SK-N-SH (cell line): ENCODE results near the gene EMP1. TPM values are rescaled to one million over a fixed set of nuclear protein-coding genes. Genes with fewer than 3 reads are reported as not detected.
A peak's percentile ranks its signal among the peaks of the same experiment; 100 is the strongest.

Source experiments
- CTCF ChIA-PET: fragments of 300-600, 350-600 bp; formaldehyde crosslinking; extraction: SDS; loops from one replicate; lab custom pipeline; 2021; lab: Yijun Ruan, JAX
- POLR2A ChIA-PET: fragments of 350-600 bp; sonication (Branson Sonifier 250); formaldehyde crosslinking; extraction: SDS; loops from one replicate; lab custom pipeline; 2020; ENCODE audit warnings: antibody characterized with exemption, inconsistent platforms; lab: Yijun Ruan, JAX
- DNase-seq: peaks from one replicate; pipeline ENCODE4 v3.0.0; 2012
- H2AFZ ChIP-seq: fragments of 200-600 bp; sonication (generic); 2 replicates; pipeline ENCODE4 v1.8.1; 2016; ENCODE audit warnings: antibody characterized with exemption, mild to moderate bottlenecking, low read depth
- H3F3A ChIP-seq: fragments of 200-600 bp; sonication (generic); replicated peaks from 2 replicates; pipeline ENCODE3; 2016; ENCODE audit warnings: antibody characterized with exemption, mild to moderate bottlenecking; ENCODE audit not compliant: insufficient read depth
- H3K27ac ChIP-seq, 2 experiments: fragments of 200-500 bp in 1 of 2; fragments of 200-600 bp in 1 of 2; sonication (Bioruptor generic) in 1 of 2; sonication (generic), shearing (Covaris generic) in 1 of 2; 2 replicates each; pipeline versions ENCODE4 v1.5.1 to v1.6.1; 2014 to 2016; ENCODE audit warnings: low read depth in 2 of 2, inconsistent platforms in 1 of 2, low read length in 1 of 2, mild to moderate bottlenecking in 1 of 2, mixed read lengths in 1 of 2
- H3K27me3 ChIP-seq: fragments of 200-600 bp; sonication (generic), shearing (Covaris generic); 2 replicates; pipeline ENCODE4 v1.6.1; 2016; ENCODE audit warnings: mixed run types; ENCODE audit not compliant: insufficient read depth
- H3K36me3 ChIP-seq, 2 experiments: fragments of 200-500 bp in 1 of 2; fragments of 200-600 bp in 1 of 2; sonication (Bioruptor generic) in 1 of 2; sonication (generic) in 1 of 2; replicated peaks in 1 of 2; 2 replicates each; pipeline versions ENCODE3 to v1.5.1; 2014 to 2016; ENCODE audit warnings: low read length in 1 of 2, mild to moderate bottlenecking in 1 of 2; ENCODE audit not compliant: insufficient read depth in 2 of 2, control insufficient read depth in 1 of 2
- H3K4me1 ChIP-seq, 2 experiments: fragments of 200-500 bp in 1 of 2; fragments of 200-600 bp in 1 of 2; sonication (Bioruptor generic) in 1 of 2; sonication (generic), shearing (Covaris generic) in 1 of 2; 2 replicates each; pipeline versions ENCODE4 v1.5.1 to v1.6.1; 2014 to 2016; ENCODE audit warnings: low read depth in 1 of 2, low read length in 1 of 2, mixed run types in 1 of 2; ENCODE audit not compliant: insufficient read depth in 2 of 2, control insufficient read depth in 1 of 2
- H3K4me2 ChIP-seq: fragments of 200-600 bp; sonication (generic), shearing (Covaris generic); 2 replicates; pipeline ENCODE4 v1.6.1; 2017; ENCODE audit warnings: mixed run types
- H3K4me3 ChIP-seq, 2 experiments: fragments of 200-500 bp in 1 of 2; fragments of 200-600 bp in 1 of 2; sonication (Bioruptor generic) in 1 of 2; sonication (generic), shearing (Covaris generic) in 1 of 2; 2 replicates each; pipeline versions ENCODE4 v1.5.1 to v1.8.1; 2014 to 2016; ENCODE audit warnings: low read depth in 2 of 2, inconsistent platforms in 1 of 2, low read length in 1 of 2, mild to moderate bottlenecking in 1 of 2, mixed read lengths in 1 of 2, moderate library complexity in 1 of 2
- H3K79me2 ChIP-seq: fragments of 200-600 bp; sonication (generic); 2 replicates; pipeline ENCODE4 v1.8.1; 2017; ENCODE audit warnings: mild to moderate bottlenecking; ENCODE audit not compliant: insufficient read depth
- H3K9ac ChIP-seq: fragments of 200-600 bp; sonication (generic); 2 replicates; pipeline ENCODE4 v1.6.1; 2017; ENCODE audit warnings: mixed run types
- H3K9me2 ChIP-seq: fragments of 200-600 bp; sonication (generic); 2 replicates; pipeline ENCODE4 v1.6.1; 2017; ENCODE audit warnings: mixed run types
- H3K9me3 ChIP-seq: fragments of 200-600 bp; sonication (generic); 2 replicates; pipeline ENCODE4 v1.6.1; 2017; ENCODE audit warnings: mixed run types, mild to moderate bottlenecking, moderate library complexity
- H4K20me1 ChIP-seq: fragments of 200-600 bp; sonication (generic); 2 replicates; pipeline ENCODE4 v1.6.1; 2017; ENCODE audit warnings: mild to moderate bottlenecking, mixed run types; ENCODE audit not compliant: insufficient read depth
- CHD2 ChIP-seq: fragments of 150-350 bp; IDR thresholded peaks from 2 replicates; pipeline ENCODE4 v1.6.1; 2018; ENCODE audit warnings: low read length; ENCODE audit not compliant: partially characterized antibody
- ELF1 ChIP-seq: IDR thresholded peaks from 2 replicates; pipeline ENCODE4 v1.4.0; 2012
- FOSL2 ChIP-seq: IDR thresholded peaks from 2 replicates; pipeline ENCODE4 v1.4.0; 2012; ENCODE audit warnings: low read depth, mild to moderate bottlenecking, moderate library complexity, borderline replicate concordance
- FOXJ3 ChIP-seq: sonication (generic); formaldehyde crosslinking; IDR thresholded peaks from 2 replicates; pipeline ENCODE4 v1.5.1; 2020; ENCODE audit warnings: mild to moderate bottlenecking, missing genetic modification reagents
- FOXM1 ChIP-seq: IDR thresholded peaks from 2 replicates; pipeline ENCODE4 v1.4.0; 2012; ENCODE audit warnings: low read depth, mild to moderate bottlenecking
- GABPA ChIP-seq: IDR thresholded peaks from 2 replicates; pipeline ENCODE4 v1.4.0; 2012; ENCODE audit warnings: low read depth, mild to moderate bottlenecking
- IRF3 ChIP-seq: fragments of 150-350 bp; IDR thresholded peaks from 2 replicates; pipeline ENCODE4 v1.6.1; 2016; ENCODE audit warnings: mild to moderate bottlenecking, low read depth, low read length
- MXI1 ChIP-seq: IDR thresholded peaks from 2 replicates; pipeline ENCODE4 v1.6.1; 2012; ENCODE audit warnings: mild to moderate bottlenecking, low read depth, low read length, improper control_type of control experiment
- NFIC ChIP-seq: IDR thresholded peaks from 2 replicates; pipeline ENCODE4 v1.4.0; 2012; ENCODE audit warnings: borderline replicate concordance
- NRF1 ChIP-seq: IDR thresholded peaks from 2 replicates; pipeline ENCODE4 v1.6.1; 2012; ENCODE audit warnings: low read depth, mild to moderate bottlenecking, low read length
- POLR2AphosphoS5 ChIP-seq: IDR thresholded peaks from 2 replicates; pipeline ENCODE4 v1.6.1; 2012; ENCODE audit warnings: low read depth, low read length
- RAD21 ChIP-seq: IDR thresholded peaks from 2 replicates; pipeline ENCODE4 v1.6.1; 2012; ENCODE audit warnings: mild to moderate bottlenecking, low read length
- RCOR1 ChIP-seq: fragments of 150-350 bp; IDR thresholded peaks from 2 replicates; pipeline ENCODE4 v1.6.1; 2017; ENCODE audit warnings: antibody characterized with exemption, low read length
- RFX5 ChIP-seq: IDR thresholded peaks from 2 replicates; pipeline ENCODE4 v1.6.1; 2012; ENCODE audit warnings: mild to moderate bottlenecking, improper control_type of control experiment, low read length
- RXRA ChIP-seq: IDR thresholded peaks from 2 replicates; pipeline ENCODE4 v1.4.0; 2012; ENCODE audit warnings: low read depth, mild to moderate bottlenecking, borderline replicate concordance
- SMC3 ChIP-seq: IDR thresholded peaks from 2 replicates; pipeline ENCODE4 v1.6.1; 2012; ENCODE audit warnings: low read depth, low read length, improper control_type of control experiment
- TEAD4 ChIP-seq: IDR thresholded peaks from 2 replicates; pipeline ENCODE4 v1.4.0; 2012; ENCODE audit warnings: mild to moderate bottlenecking, borderline replicate concordance; ENCODE audit not compliant: insufficient read depth
- ZBTB33 ChIP-seq: IDR thresholded peaks from 2 replicates; pipeline ENCODE4 v1.4.0; 2012; ENCODE audit warnings: low read depth, borderline replicate concordance
- WGBS: methylation state at CpG from one replicate; pipeline ENCODE4 v1.1.6; 2017; ENCODE audit warnings: low lambda C conversion rate; 5-methylcytosine and 5-hydroxymethylcytosine counted together
- polyA plus RNA-seq, 3 experiments: library from polyadenylated mRNA; depleted of rRNA; stranded (reverse); fragments of >200 nt; gene quantifications; 2 replicates each; pipeline ENCODE4 v1.2.3, GENCODE V29; 2012

EMP1 gene
- polyA plus RNA-seq, 1 of the 3 experiments (the other 2 are of a cell fraction), result 67.4 TPM

GRCh38 chr12:13183620-13184019 is 12.9 kb upstream of the EMP1 start (continued):
- TF ChIP-seq FOSL2 (no peak), RAD21 (no peak), MXI1 (no peak), IRF3 (no peak), FOXM1 (no peak), SMC3 (no peak), POLR2AphosphoS5 (no peak), NFIC (no peak), RCOR1 (no peak), RFX5 (no peak), GABPA (no peak)

DNA sequence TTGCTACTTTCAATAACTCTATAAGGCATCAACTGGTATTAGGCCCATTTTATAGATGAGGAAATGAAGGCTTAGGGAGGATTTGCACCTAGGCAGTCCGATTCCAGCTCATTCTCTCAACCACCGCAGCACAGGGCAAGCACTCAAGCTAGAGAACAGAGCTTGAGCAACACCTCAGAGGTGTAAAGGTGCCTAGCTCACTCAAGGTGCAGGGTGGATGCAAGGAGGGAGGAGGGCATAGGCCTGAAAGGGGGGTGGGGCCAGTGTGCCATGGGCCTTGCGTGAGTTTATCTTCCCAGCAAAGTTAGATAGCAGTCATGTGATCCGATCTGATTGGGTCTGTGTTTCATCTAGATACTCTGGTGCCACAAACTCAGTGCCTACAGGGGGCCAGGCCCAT is 10.2 kb upstream of the EMP1 start:
- ChIA-PET CTCF (interaction anchor here (0.7 kb wide), 1 partner anchor 27 kb away, joined by 3 read pairs; no protein-coding TSS in a partner anchor), POLR2A (no interaction called here)
- H3K9ac ChIP-seq, result no peak overlapping the region
- TF ChIP-seq GABPA, result no peak
- no peak for TF ChIP-seq FOXM1
- no peak for TF ChIP-seq RXRA
- TF ChIP-seq RCOR1, result no peak
- H3K27ac ChIP-seq, result no peak overlapping the region
- H3K9me2 ChIP-seq, result no peaks in the 10 kb centered on the region
- H4K20me1 ChIP-seq, result no peaks in the 10 kb centered on the region
- WGBS, result 86% methylated on average over 4 of the region's 4 CpGs
- H3K4me3 ChIP-seq, result no peak overlapping the region
- H3K36me3 ChIP-seq, result no peaks in the 10 kb centered on the region
- peaks cover 0 to 8% of the 10 kb centered on the region in 2 experiments; a peak in 1 of 4 replicates for H3K4me1 ChIP-seq
- H3K4me2 ChIP-seq, result no peak overlapping the region
- H3K9me3 ChIP-seq, result no peaks in the 10 kb centered on the region
- DNase-seq, result no peak
- H3F3A ChIP-seq, result peaks cover 8% of the 10 kb centered on the region
- no peaks in the 10 kb centered on the region for H3K27me3 ChIP-seq
- H2AFZ ChIP-seq, result no peak overlapping the region
- no peaks in the 10 kb centered on the region for H3K79me2 ChIP-seq

DNA sequence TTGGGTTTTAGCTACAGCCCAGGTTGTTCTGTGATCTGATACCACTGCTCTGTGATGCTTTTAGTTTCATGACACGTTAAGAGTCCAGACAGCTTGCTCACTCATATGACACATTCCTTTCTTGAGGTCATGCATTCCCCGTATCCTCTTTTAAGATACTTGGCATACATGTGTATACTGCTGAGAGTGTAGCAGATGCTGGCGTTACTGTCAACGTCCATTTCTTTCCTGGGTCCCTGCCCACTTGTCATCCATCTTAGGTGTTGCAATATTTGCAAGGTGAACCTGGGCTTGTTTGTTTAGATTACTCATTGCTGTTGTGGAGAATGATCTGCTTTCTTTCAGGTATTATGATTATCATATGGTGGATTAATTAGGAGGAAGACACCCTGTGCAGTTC is 9.1 kb upstream of the EMP1 start:
- Histone ChIP-seq H3K27ac (peak overlapping the region in 1 of 2 experiments; percentile 46; a peak in 2 of 4 replicates), H3K79me2 (no peaks in the 10 kb centered on the region), H3K9me2 (no peaks in the 10 kb centered on the region), H3F3A (peaks cover 8% of the 10 kb centered on the region), H3K9ac (no peak overlapping the region), H3K9me3 (no peaks in the 10 kb centered on the region), H3K4me3 (no peak overlapping the region), H3K36me3 (no peaks in the 10 kb centered on the region), H4K20me1 (no peaks in the 10 kb centered on the region), H2AFZ (no peak overlapping the region), H3K27me3 (no peaks in the 10 kb centered on the region), H3K4me1 (peaks cover 0 to 8% of the 10 kb centered on the region in 2 experiments; a peak in 1 of 4 replicates), H3K4me2 (peak overlapping the region; percentile 57; the same call in 1 of the 2 replicates)
- CTCF ChIA-PET, result interaction anchor here (0.6 kb wide), 1 partner anchor 13 kb away, joined by 4 read pairs; no protein-coding TSS in a partner anchor
- POLR2A ChIA-PET, result no interaction called here
- 10% methylated on average over 4 of the region's 4 CpGs for whole genome bisulfite sequencing
- DNase-seq, result no peak
- no peak for TF ChIP-seq FOXM1
- no peak for TF ChIP-seq ELF1
- peak; percentile 38; the same call in 1 of the 2 replicates for TF ChIP-seq NFIC
- no peak for TF ChIP-seq IRF3
- no peak for TF ChIP-seq FOXJ3 (CRISPR knock-in tag)
- TF ChIP-seq RXRA, result peak; percentile 34; the same call in 1 of the 2 replicates
- no peak for TF ChIP-seq ZBTB33
- peak; percentile 51; the same call in 1 of the 2 replicates for TF ChIP-seq TEAD4
- TF ChIP-seq NRF1, result no peak
- no peak for TF ChIP-seq CHD2
